ENCODE results near the gene PTPN11. TPM values are rescaled to one million over a fixed set of nuclear protein-coding genes. Genes with fewer than 3 reads are reported as not detected.

The PTPN11 gene
- total and polyA plus RNA-seq, 2 of the 8 experiments (the other 6 are each of a cell fraction or from before 2014, with no cell fraction given): 28.3 to 133 TPM

DNA sequence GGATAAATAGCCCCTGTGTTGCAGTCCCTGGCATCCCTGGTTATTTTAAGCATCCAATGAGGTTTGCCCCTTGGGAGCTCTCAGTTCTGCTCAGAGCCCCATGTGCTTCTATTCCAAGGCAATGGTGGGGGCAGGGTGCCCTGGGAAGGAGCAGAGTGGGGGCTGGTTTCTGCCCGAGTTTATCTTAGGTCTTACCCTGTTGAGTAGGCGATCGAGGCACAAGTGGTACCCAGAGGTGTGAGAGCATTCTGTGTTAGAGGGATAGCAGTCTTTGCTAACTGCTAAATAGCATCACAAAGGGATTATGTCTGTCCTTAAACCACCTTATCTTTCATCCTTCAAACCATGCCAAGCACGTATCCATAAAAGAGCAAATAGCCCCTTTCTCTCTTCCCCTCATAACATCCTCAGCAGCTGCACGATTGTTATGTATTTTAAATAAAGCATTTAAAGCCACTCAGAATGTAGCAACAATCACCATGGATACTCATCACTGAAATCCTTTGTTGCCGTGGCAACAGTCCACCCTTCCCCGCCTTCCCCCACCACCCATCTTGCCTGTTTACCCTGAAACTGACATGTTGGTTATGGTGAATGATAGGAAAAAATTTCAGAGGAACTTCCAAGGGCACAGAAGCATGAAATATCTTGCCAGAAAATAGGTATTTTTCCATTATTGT is 139.3 kb downstream of the PTPN11 start:
- Histone ChIP-seq H3K4me3 (ENCODE audit: extremely low read depth in 1 of 4, insufficient read depth in 2 of 4, low read depth in 3 of 4, low read length in 4 of 4) (no peak overlapping the region), H2BK120ac (replicated peaks; ENCODE audit: low read depth, low read length) (no peak overlapping the region)
- no peak for FAIRE-seq

More for the DNA sequence above, 139.3 kb downstream of the PTPN11 start:
- Histone ChIP-seq H3K56ac (replicated peaks; ENCODE audit: insufficient read length, low read depth, low read length) (no peak overlapping the region), H2BK20ac (ENCODE audit: low read length) (no peak overlapping the region), H3K9ac (replicated peaks in 1 of 4; ENCODE audit: extremely low read depth in 1 of 4, low read depth in 3 of 4, low read length in 3 of 4) (no peak overlapping the region), H3K23ac (ENCODE audit: insufficient read length) (no peak overlapping the region), H2AFZ (ENCODE audit: low read length) (no peak overlapping the region), H3K23me2 (ENCODE audit: low read depth, low read length) (no peaks in the 10 kb centered on the region), H3K4me1 (replicated peaks in 1 of 4; ENCODE audit: control insufficient read depth in 3 of 4, insufficient read depth in 4 of 4, low read length in 3 of 4) (peaks cover 0 to 3% (median 1%) of the 10 kb centered on the region in 4 experiments; a peak in 2 of 7 replicates), H3K79me2 (ENCODE audit: control insufficient read depth in 1 of 2, insufficient read depth in 2 of 2, low read length in 2 of 2) (no peaks in the 10 kb centered on the region), H4K91ac (replicated peaks; ENCODE audit: insufficient read length, low read length) (no peak overlapping the region), H2BK15ac (ENCODE audit: low read length) (no peak overlapping the region), H3K36me3 (ENCODE audit: control insufficient read depth in 2 of 4, insufficient read depth in 4 of 4, low read length in 3 of 4) (no peaks in the 10 kb centered on the region), H3K27ac (ENCODE audit: low read depth, low read length) (no peak overlapping the region), H3K18ac (ENCODE audit: extremely low read depth, low read length) (no peak overlapping the region), H3K9me3 (ENCODE audit: insufficient read depth in 2 of 2, low read depth in 1 of 2, low read length in 1 of 2) (no peaks in the 10 kb centered on the region), H2BK12ac (ENCODE audit: low read depth, low read length) (no peak overlapping the region), H3K4ac (replicated peaks; ENCODE audit: insufficient read length, low read depth, low read length) (no peak overlapping the region), H3K79me1 (ENCODE audit: low read depth, low read length) (no peaks in the 10 kb centered on the region), H4K8ac (ENCODE audit: extremely low read depth, insufficient read depth, low read length) (no peak overlapping the region), H3K14ac (ENCODE audit: insufficient read length) (no peak overlapping the region), H4K5ac (ENCODE audit: insufficient read length, low read depth, low read length) (no peak overlapping the region), H4K20me1 (replicated peaks in 1 of 2; ENCODE audit: control insufficient read depth in 1 of 2, insufficient read depth in 2 of 2, low read length in 2 of 2) (no peaks in the 10 kb centered on the region), H3K27me3 (replicated peaks in 1 of 4; ENCODE audit: control insufficient read depth in 3 of 4, extremely low read depth in 1 of 4, insufficient read depth in 3 of 4, low read length in 3 of 4) (no peaks in the 10 kb centered on the region), H3K4me2 (ENCODE audit: insufficient read depth in 1 of 2, low read depth in 2 of 2, low read length in 2 of 2) (no peak overlapping the region), H2BK5ac (ENCODE audit: low read depth, low read length) (no peak overlapping the region), H2AK5ac (ENCODE audit: low read depth, low read length) (no peak overlapping the region)
- TF ChIP-seq CEBPB (IDR thresholded peaks at IDR 0.05; ENCODE audit: low read depth, low read length) (no peak), RFX5 (IDR thresholded peaks at IDR 0.05; ENCODE audit: borderline replicate concordance, low read depth, low read length) (peak; percentile 57; the same call in 1 of the 2 replicates)
- DNase-seq (ENCODE audit: low read depth in 1 of 2, low spot score in 2 of 2): no peak
- CTCF ChIA-PET (ENCODE audit: partially characterized antibody): interaction anchor here (1.0 to 1.7 kb wide), 2 partner anchors 18 to 297 kb away, joined by 4 to 5 read pairs; no protein-coding TSS in a partner anchor
- 70% methylated on average over 7 of the region's 7 CpGs; no CpG with 5 or more reads in 1 of the 2 experiments for WGBS, 2 experiments (ENCODE audit: extremely low coverage in 1 of 2, insufficient coverage in 1 of 2, insufficient read length in 1 of 2, insufficient replicate concordance in 2 of 2, low coverage in 1 of 2, low lambda C conversion rate in 2 of 2, missing lambda C conversion rate in 1 of 2)
- POLR2A ChIA-PET (ENCODE audit: partially characterized antibody): no interaction called here

Other genes starting within 250 kb of the PTPN11 start
- gene HECTD4, start 36.5 kb upstream of the PTPN11 start, total RNA-seq (2021; fragmentation: NEBNext Ultra II Directional; extraction: Animal tissue kit (Norgen Biotek cat#: 25700)): 28.7 and 33.7 TPM in 2 replicates
- 6.5 and 10.3 TPM in 2 replicates for gene HECTD4, start 36.5 kb upstream of the PTPN11 start, polyA plus RNA-seq (2011; rRNA removed)
- gene RPL6, start 9.3 kb upstream of the PTPN11 start, total RNA-seq (2021; fragmentation: NEBNext Ultra II Directional; extraction: Animal tissue kit (Norgen Biotek cat#: 25700)): 1,643 and 1,666 TPM in 2 replicates
- 685 and 1,073 TPM in 2 replicates for gene RPL6, start 9.3 kb upstream of the PTPN11 start, polyA plus RNA-seq (2011; rRNA removed)